Gastrocnemius medialis (tissue), 4 donors: ENCODE data around the gene CMIP.

Experiments used
- CTCF ChIP-seq, 5 experiments: fragments of 450-650 bp in 3 of 5; fragments of 200-600 bp in 2 of 5; sonication (generic) in 2 of 5; IDR thresholded peaks in 4 of 5; conservative IDR thresholded peaks in 1 of 5; 1 replicate in 4 of 5; 2 replicates in 1 of 5; pipeline ENCODE4 v1.5.1; 2016 to 2019; ENCODE audit warnings: antibody characterized with exemption in 5 of 5, mild to moderate bottlenecking in 3 of 5, moderate library complexity in 3 of 5
- POLR2A ChIP-seq, 2 donors: fragments of 450-650 bp; IDR thresholded peaks; one replicate each; pipeline ENCODE4 v1.6.1; 2017; ENCODE audit warnings: antibody characterized with exemption in 2 of 2, mild to moderate bottlenecking in 2 of 2, moderate library complexity in 2 of 2

GRCh38 chr16:81712681-81713080, 268.1 kb downstream of the CMIP start:
- no peak for TF ChIP-seq CTCF (IDR thresholded peaks at IDR 0.05 in 4 of 5, conservative IDR thresholded peaks at IDR 0.05 in 1 of 5)
- no peak for TF ChIP-seq POLR2A (IDR thresholded peaks at IDR 0.05)
